GM18868 (cell line): ENCODE data around the gene SUPV3L1.

Experiments used
- ATAC-seq: cut with Tn5 transposase; IDR thresholded peaks from one replicate; pipeline ENCODE4 v1.9.1; 2021; ENCODE audit warnings: mild to moderate bottlenecking, moderate library complexity; ENCODE audit not compliant: unreplicated experiment

SUPV3L1 gene

GRCh38 chr10:69201045-69201444 lies 21.0 kb downstream of the SUPV3L1 start:
- ATAC-seq, result no peak

- ATAC-seq, result peak; percentile 75
These were observed 22.3 kb downstream of the SUPV3L1 start for GRCh38 chr10:69202332-69202731.

- no peak for ATAC-seq
These were observed 28.7 kb downstream of the SUPV3L1 start for GRCh38 chr10:69208761-69209160.

- no peak for ATAC-seq
These were observed 29.9 kb downstream of the SUPV3L1 start for GRCh38 chr10:69209787-69210484.

- no peak for ATAC-seq
These were observed 31.1 kb downstream of the SUPV3L1 start for GRCh38 chr10:69211104-69211503.

- no peak for ATAC-seq
These were observed 31.5 kb downstream of the SUPV3L1 start for GRCh38 chr10:69211524-69211923.

- ATAC-seq, result no peak
These were observed 33.7 kb downstream of the SUPV3L1 start for GRCh38 chr10:69213591-69214311.

GRCh38 chr10:69214666-69215131 lies 34.7 kb downstream of the SUPV3L1 start:
- ATAC-seq, result no peak

GRCh38 chr10:69215405-69216171 lies 35.6 kb downstream of the SUPV3L1 start:
- ATAC-seq, result no peak

GRCh38 chr10:69216577-69217118 lies 36.6 kb downstream of the SUPV3L1 start:
- ATAC-seq, result no peak

GRCh38 chr10:69217119-69217754 lies 37.2 kb downstream of the SUPV3L1 start:
- ATAC-seq, result no peak

- ATAC-seq, result no peak
These were observed 38.8 kb downstream of the SUPV3L1 start for GRCh38 chr10:69218831-69219230.

- no peak for ATAC-seq
These were observed 40.0 kb downstream of the SUPV3L1 start, which contains the start of gene HKDC1 for GRCh38 chr10:69220041-69220451. Gene HKDC1 (plus strand): TSS chr10:69220332. CDS start chr10:69220436, 104 bp downstream.

- ATAC-seq, result no peak
These were observed 40.5 kb downstream of the SUPV3L1 start for GRCh38 chr10:69220507-69220906.

- peak; percentile 96 for ATAC-seq
These were observed 42.4 kb downstream of the SUPV3L1 start for GRCh38 chr10:69222157-69223027.

- ATAC-seq, result no peak
These were observed 43.0 kb downstream of the SUPV3L1 start for GRCh38 chr10:69223028-69223342.

- ATAC-seq, result no peak
These were observed 45.0 kb downstream of the SUPV3L1 start for GRCh38 chr10:69224862-69225657.

- ATAC-seq, result no peak
These were observed 45.6 kb downstream of the SUPV3L1 start for GRCh38 chr10:69225681-69226080.

- ATAC-seq, result no peak
These were observed 47.0 kb downstream of the SUPV3L1 start for GRCh38 chr10:69226919-69227450.
